OCI-M2 (cell line): ENCODE measurements around the gene C20orf144.
"Not testable (repeated sequence)": the region's sequence is repeated elsewhere in the genome, so short reads cannot be mapped to it uniquely, and the experiment has no call there.

Experiments used
- DNase-seq: peaks from one replicate; lab custom pipeline; 2025; ENCODE audit not compliant: unreplicated experiment; lab: John Stamatoyannopoulos, UW

The C20orf144 gene

DNA sequence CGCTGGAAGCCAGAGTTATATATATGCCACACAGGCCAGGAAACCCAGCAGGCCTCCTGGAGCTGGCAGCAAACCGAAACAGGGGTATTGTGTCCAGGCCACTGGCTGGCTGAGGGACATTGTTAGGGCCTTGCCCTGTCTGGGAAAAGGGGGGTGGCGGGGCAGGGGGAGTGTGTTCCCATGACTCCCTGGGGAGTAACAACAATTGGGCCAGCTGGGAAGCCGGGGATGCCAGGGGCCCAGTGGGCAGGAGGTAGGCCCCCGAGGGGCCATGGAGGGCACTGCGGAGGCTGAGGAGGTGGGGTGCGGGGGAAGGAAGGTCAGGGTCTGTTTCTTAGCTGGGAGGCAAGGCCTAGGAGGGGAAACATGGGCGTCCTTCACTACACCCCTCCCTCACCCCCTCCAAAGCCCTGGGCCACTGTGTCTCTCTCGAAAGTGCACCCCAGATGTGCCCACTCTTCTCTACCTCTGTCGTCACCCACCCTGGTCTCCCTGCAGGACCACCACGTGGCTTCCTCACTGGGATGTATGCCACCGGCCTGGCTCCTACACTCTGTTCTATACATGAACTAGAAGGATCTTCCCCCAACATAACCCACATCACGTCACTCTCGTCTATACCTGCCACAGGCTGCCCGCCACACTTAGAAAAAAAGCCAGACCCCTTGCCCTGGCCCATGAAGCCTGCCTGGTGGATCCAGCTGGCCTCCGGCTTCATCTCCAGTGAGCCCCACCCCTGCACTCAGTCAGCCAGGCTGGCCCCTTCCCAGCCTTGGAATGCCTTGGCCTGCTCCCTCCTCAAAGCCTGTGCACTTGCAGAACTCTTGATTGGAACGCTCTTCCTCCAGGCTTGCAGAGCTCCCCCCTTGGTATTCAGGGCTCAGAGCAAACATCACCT lies 31.9 kb downstream of the C20orf144 start:
- DNase-seq, result no peak

DNA sequence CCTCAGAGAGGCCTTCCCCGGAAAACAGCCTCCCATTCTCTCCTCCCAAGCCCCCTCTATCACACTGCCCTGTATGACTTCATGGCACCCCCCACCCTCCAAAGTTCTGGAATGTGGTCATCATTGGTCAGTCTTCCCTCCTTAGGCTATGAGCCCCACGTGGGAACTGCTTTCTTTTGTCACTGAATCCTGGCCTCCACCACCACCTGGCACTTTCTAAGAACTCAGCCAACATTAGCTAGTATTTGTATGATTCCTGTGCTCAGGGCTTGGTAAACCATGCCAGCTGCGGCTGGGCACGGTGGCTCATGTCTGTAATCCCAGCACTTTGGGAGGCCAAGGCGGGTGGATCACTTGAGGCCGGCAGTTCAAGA lies 32.5 kb downstream of the C20orf144 start:
- no peak for DNase-seq

DNA sequence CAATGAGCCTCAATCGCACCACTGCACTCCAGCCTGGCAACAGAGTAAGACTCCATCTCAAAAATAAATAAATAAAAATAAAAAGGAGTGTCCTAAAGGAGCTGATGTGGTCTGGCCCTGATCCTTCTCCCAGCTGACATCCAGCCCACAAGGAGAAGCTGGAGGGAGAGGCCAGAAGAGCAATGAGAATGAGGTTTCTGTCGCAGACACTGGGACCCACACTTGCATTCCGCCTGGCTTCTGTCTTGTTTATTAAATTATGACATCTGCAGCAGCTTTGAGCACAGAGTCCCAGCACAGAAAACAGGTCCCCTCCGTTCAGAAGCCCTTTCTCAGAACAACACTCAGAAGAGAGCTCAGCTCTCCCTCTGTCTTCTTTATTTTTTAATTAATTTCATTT lies 34.3 kb downstream of the C20orf144 start:
- no peak for DNase-seq

DNA sequence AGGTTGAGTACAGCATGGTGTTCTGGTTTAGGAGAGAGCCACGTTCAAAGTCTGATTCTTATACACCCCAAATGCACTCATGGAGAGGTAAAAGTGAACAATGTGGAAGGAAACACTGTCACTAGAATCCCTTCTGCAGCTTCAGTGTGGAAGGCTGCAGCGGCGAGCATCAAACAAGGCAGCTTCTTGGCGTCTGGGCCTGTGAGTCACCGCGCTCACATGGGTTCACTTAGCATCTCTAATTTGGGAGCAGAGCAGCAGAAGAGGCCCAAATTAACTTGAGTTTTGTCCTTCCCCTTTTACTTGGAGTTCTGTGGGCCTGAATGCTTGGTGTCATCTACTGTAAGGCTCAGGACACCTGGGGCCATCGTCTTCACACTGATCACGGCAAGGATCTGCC lies 35.0 kb downstream of the C20orf144 start:
- no peak for DNase-seq

DNA sequence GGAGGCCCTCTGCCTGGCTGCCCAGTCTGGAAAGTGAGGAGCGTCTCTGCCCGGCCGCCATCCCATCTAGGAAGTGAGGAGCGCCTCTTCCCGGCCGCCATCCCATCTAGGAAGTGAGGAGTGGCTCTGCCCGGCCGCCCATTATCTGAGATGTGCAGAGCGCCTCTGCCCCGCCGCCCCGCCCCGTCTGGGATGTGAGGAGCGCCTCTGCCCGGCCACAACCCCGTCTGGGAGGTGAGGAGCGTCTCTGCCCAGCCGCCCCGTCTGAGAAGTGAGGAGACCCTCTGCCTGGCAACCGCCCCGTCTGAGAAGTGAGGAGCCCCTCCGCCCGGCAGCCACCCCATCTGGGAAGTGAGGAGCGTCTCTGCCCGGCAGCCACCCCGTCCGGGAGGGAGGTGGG lies 36.8 kb downstream of the C20orf144 start:
- DNase-seq, result not testable (repeated sequence)

DNA sequence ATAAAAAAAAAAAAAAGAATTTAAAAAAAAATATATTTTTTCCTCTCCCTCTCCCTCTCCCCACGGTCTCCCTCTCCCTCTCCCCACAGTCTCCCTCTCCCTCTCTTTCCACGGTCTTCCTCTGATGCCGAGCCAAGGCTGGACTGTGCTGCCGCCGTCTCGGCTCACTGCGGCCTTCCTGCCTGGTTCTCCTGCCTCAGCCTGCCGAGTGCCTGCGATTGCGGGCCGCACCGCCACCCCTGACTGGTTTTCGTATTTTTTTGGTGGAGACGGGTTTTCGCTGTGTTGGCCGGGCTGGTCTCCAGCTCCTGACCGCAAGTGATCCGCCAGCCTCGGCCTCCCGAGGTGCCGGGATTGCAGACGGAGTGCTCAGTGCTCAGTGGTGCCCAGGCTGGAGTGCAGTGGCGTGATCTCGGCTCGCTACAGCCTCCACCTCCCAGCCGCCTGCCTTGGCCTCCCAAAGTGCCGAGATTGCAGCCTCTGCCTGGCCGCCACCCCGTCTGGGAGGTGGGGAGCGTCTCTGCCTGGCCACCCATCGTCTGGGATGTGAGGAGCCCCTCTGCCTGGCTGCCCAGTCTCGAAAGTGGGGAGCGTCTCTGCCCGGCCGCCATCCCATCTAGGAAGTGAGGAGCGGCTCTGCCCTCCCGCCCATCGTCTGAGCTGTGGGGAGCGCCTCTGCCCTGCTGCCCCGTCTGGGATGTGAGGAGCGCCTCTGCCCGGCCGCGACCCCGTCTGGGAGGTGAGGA lies 38.7 kb downstream of the C20orf144 start:
- not testable (repeated sequence) for DNase-seq

DNA sequence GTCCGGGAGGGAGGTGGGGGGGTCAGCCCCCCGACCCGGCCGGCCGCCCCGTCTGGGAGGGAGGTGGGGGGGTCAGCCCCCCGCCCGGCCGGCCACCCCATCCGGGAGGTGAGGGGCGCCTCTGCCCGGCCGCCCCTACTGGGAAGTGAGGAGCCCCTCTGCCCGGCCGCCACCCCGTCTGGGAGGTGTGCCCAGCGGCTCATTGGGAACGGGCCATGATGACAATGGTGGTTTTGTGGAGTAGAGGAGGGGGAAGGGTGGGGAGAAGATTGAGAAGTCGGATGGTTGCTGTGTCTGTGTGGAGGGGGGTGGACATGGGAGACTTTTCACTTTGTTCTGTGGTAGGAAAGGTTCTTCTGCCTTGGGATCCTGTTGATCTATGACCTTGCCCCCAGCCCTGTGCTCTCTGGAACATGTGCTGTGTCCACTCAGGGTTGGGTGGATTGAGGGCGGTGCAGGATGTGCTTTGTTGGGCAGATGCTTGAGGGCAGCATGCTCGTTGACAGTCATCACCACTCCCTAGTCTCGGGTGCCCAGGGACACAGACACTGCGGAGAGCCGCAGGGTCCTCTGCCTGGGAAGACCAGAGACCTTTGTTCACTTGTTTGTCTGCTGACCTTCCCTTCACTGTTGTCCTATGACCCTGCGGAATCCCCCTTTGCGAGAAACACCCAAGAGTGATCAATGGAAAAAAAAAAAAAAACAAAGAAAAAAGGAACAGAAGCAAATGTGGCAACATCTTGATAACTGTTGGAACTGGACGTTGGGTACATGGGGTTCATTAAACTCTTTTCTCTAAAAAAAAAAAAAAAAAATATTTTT lies 39.7 kb downstream of the C20orf144 start:
- DNase-seq, result no peak

DNA sequence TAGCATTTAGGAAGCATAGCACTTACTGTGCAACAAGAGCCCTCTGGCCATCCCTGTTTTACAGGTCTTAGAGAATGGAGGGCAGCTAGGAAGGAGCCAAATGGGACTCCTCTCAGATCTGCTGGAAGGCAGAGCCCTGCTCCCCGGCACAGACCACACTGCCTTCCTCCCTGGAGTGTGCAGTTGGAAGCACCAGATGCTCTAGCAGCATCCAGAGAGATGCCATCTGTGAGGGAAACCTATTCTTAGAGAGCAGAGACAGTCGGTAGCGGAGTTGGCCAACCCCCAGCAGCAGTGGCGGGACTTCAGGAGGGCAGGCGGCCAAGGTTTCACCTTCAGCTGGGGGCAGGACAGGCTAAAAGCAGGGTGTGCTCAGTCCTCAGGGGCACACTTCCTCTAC lies 40.7 kb downstream of the C20orf144 start:
- DNase-seq, result no peak

DNA sequence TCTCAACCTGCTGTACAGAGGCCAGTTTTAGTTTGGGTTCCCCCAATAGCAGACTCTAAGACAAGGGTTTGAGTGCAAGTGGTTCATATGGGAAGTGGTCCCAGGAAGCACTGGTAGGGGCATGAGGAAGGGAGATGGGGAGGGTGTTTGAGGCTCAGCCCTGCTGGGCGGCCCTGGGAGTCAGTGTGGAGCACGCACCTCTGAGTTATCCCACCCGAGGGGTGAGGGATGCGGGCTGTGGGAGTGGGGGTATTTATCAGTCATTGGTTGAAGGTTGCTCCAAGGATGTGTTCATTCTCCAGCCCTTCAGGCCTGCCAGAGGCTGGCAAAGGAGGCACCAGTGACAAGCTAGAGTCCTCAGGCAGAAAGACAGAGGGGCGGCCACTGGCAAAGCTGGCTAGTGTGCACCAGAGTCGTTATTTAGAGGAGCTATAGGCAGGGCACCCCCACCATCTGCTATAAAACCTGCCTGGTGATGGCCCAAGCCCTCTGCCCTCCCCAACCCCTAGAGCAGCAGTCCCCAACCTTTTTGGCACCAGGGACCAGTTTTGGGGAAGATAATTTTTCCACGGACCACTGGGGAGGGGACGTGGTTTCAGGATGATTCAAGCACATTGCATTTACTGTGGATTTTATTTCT lies 41.5 kb downstream of the C20orf144 start:
- DNase-seq, result no peak

DNA sequence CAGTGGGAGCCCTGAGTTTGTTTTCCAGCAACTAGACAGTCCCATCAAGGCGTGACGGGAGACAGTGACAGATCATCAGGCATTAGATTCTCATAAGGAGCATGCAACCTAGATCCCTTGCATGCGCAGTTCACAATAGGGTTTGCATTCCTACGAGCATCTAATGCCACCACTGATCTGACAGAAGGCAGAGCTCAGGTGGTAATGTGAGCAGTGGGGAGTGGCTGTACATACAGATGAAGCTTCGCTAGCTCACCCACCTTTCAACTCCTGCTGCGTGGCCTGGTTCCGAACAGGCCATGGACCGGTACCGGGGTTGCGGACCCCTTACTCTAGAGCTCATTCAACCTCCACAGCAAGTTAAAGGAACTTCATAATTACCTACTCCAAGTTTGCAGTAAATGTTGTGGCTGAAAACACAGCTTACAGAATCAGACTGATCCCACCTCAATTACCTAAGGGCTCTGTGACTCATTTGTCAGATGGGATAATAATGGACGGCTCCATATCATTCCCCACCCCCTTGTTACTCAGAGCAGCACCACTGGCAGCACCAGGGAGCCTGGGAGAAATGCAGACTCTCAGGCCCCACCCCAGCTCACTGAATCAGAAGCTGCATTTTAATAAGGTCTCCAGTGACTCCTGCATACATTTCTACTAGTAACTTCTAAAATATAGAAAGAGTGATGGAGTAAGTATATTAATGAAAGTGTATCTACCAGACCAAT lies 42.2 kb downstream of the C20orf144 start:
- DNase-seq, result no peak

DNA sequence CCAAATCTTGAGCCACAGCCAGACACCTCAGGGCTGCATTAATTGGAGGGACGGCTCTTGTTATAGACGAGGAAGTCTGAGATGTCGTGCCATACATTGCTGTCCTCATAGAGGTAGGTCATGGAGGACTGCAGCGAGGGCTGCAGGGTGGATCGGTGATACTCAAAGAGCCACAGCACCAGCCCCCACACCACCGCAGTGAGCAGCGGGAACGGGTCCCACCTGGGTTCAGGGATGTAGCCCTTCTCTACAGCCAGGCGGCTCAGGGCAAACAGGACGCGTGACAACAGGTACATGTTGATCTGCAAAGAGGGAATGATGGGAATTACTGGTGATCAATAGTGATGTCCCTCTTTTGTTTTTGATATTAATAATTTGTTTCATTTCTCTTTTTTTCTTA lies 45.5 kb downstream of the C20orf144 start:
- no peak for DNase-seq

DNA sequence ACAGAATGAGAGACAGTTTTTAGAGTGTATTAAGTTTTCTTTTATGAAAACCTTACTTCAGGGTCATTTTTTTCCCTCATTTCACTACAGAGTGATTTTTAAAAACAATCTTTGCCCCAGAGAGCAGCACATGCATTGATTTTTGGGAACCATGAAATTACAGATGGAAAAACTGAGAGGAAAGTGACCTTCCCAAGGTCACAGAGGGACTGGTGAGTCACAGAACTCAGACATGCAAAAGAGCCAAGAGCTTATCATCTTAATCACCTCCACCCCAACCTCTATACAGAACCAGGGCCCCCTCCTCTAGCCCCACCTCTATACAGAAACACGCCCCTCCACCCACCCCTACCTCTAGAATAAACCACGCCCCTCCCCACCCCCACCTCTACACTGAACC lies 47.3 kb downstream of the C20orf144 start:
- DNase-seq, result no peak

DNA sequence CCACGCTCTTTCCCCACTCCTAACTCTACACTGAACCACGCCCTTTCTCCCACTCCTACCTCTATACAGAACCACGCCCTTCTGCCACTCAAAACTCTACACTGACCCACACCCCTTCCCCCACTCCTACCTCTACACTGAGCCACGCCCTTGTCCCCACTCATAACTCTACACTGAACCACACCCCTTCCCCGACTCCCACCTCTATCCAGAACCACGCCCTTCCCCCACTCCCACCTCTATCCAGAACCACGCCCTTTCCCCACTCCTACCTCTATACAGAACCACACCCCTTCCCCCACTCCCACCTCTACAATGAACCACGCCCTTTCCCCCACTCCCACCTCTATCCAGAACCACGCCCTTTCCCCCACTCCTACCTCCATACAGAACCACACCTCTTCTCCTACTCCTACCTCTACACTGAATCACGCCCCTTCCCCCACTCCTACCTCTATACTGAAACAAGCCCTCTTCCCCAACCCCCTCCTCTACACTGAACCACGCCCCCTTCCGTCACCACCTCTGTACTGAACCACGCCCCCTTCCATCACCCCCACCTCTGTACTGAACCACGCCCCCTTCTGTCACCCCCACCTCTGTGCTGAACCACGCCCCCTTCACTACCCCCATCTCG lies 47.9 kb downstream of the C20orf144 start:
- no peak for DNase-seq

DNA sequence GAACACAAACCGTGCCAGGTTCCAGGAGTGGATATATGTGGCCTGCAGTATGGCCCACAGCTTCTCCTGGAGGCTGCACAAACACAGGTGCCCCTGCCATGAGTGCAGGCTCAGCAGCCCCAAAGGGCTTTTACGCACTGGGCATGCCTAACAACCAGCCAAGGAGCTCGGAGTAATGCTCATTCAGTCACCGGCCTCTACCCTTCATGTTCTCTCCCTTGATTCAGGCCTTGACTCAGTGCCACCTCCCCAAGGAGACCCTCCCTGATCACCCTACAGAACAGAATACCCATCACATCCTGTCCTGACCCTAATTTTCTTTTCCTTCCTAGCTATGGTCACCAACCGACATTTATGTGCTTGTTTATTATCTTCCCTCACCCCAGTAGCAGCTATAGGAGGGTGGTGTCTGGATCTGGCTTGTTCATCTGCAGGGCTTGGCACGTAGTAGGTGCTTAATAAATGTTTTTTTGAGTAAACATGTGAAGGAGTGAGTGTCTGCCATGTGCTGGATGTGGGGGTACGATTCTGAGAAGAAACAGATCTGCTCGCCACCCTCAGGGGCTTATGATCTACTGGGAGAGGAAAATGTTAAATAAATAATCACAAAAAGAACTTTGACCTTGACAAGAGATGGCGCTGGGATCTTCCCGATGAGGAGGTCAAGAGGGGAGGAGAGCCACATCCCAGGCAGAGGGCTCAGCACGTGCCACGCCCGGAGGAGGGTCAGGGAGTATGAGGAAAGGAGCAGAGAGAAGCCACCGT lies 48.7 kb downstream of the C20orf144 start:
- no peak for DNase-seq

DNA sequence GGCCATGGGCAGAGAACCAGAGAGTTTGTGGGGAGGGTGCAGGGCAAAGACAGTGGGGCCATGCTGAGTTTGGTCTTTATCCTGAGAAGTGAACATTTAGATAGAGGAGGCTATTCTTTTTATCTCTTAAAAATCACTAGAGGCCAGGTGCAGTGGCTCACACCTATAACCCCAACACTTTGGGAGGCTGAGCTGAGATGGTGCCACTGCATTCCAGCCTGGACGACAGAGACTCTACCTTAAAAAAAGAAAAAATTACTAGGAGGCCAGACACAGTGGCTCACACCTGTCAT lies 49.3 kb downstream of the C20orf144 start:
- DNase-seq, result no peak
